Middle frontal gyrus (tissue), 1 donor: ENCODE measurements around the gene OPCML.

ENCODE experiments used
- DNase-seq: peaks from one replicate; pipeline ENCODE4 v3.0.0-alpha.2; 2015; ENCODE audit warnings: low spot score; ENCODE audit errors: extremely low spot score

Gene OPCML

GRCh38 chr11:132586801-132587200, 945.5 kb downstream of the OPCML start:
- DNase-seq: no peak

GRCh38 chr11:132579634-132580327, 952.5 kb downstream of the OPCML start:
- no peak for DNase-seq

GRCh38 chr11:132579136-132579535, 953.2 kb downstream of the OPCML start:
- DNase-seq: no peak

GRCh38 chr11:132578580-132578979, 953.7 kb downstream of the OPCML start:
- DNase-seq: no peak

GRCh38 chr11:132576706-132577105, 955.6 kb downstream of the OPCML start:
- DNase-seq: no peak

GRCh38 chr11:132564091-132564885, 968.0 kb downstream of the OPCML start:
- DNase-seq: no peak

GRCh38 chr11:132563050-132563449, 969.3 kb downstream of the OPCML start:
- DNase-seq: no peak

GRCh38 chr11:132561937-132562336, 970.4 kb downstream of the OPCML start:
- no peak for DNase-seq

- DNase-seq: no peak
These were observed 972.8 kb downstream of the OPCML start for GRCh38 chr11:132559331-132560036.

- DNase-seq: no peak
These were observed 976.0 kb downstream of the OPCML start for GRCh38 chr11:132556316-132556715.

- no peak for DNase-seq
These were observed 976.7 kb downstream of the OPCML start for GRCh38 chr11:132555617-132556016.

- DNase-seq: no peak
These were observed 981.3 kb downstream of the OPCML start for GRCh38 chr11:132551016-132551415.

GRCh38 chr11:132549561-132549960, 982.7 kb downstream of the OPCML start:
- no peak for DNase-seq

- DNase-seq: no peak
These were observed 983.3 kb downstream of the OPCML start for GRCh38 chr11:132549001-132549400.

- DNase-seq: no peak
These were observed 988.3 kb downstream of the OPCML start for GRCh38 chr11:132544007-132544406.

- no peak for DNase-seq
These were observed 990.5 kb downstream of the OPCML start for GRCh38 chr11:132541794-132542193.

GRCh38 chr11:132540581-132540980, 991.7 kb downstream of the OPCML start:
- DNase-seq: no peak

GRCh38 chr11:132539590-132540368, 992.5 kb downstream of the OPCML start:
- no peak for DNase-seq

GRCh38 chr11:132538642-132539041, 993.7 kb downstream of the OPCML start:
- no peak for DNase-seq

- no peak for DNase-seq
These were observed 996.5 kb downstream of the OPCML start for GRCh38 chr11:132535830-132536229.

- no peak for DNase-seq
These were observed 1000.4 kb downstream of the OPCML start for GRCh38 chr11:132531921-132532320.
